Endothelial cell of umbilical vein (primary cell): ENCODE results near the gene CDK19. TPM values are rescaled to one million over a fixed set of nuclear protein-coding genes. Genes with fewer than 3 reads are reported as not detected.

ENCODE experiments used
- BruUV-seq: library from RNA; stranded (reverse); fragments of 400-500 nt; replicated peaks from 2 replicates; lab custom pipeline; 2021; lab: Mats Ljungman, UMichigan
- CTCF ChIA-PET: fragments of 300-600, 350-600 bp; sonication (Branson Sonifier 250); formaldehyde crosslinking; loops from one replicate; lab custom pipeline; 2021; ENCODE audit warnings: antibody characterized with exemption, inconsistent platforms; lab: Charles Lee
- POLR2A ChIA-PET: fragments of 300-600, 350-600 bp; sonication (Branson Sonifier 250); formaldehyde crosslinking; loops from one replicate; lab custom pipeline; 2021; ENCODE audit warnings: antibody characterized with exemption, inconsistent platforms; lab: Charles Lee
- DNase-seq: peaks from one replicate; pipeline ENCODE4 v3.0.0-alpha.2; 2011; ENCODE audit warnings: low read depth, low spot score
- FAIRE-seq: peaks from 2 replicates; lab custom pipeline; 2011; peaks lifted over from hg19 to GRCh38; lab: Jason Lieb, UNC
- H2AFZ ChIP-seq: 2 replicates; pipeline ENCODE4 v1.6.0; 2012; ENCODE audit warnings: low read depth, low read length, control low read depth, inconsistent platforms
- H3K27ac ChIP-seq: 2 replicates; pipeline ENCODE4 v1.5.1; 2011; ENCODE audit warnings: low read depth, mild to moderate bottlenecking, control low read depth, low read length, moderate library complexity; ENCODE audit not compliant: insufficient read depth
- H3K27me3 ChIP-seq, 2 experiments: 2 replicates each; pipeline versions ENCODE4 v1.6.0 to v1.6.1; 2011; ENCODE audit warnings: low read length in 2 of 2, mixed read lengths in 1 of 2; ENCODE audit not compliant: control insufficient read depth in 2 of 2, insufficient read depth in 2 of 2
- H3K36me3 ChIP-seq, 2 experiments: 2 replicates in 1 of 2; 3 replicates in 1 of 2; pipeline ENCODE4 v1.5.1; 2011; ENCODE audit warnings: low read length in 2 of 2, mild to moderate bottlenecking in 1 of 2, moderate library complexity in 1 of 2; ENCODE audit not compliant: control insufficient read depth in 2 of 2, insufficient read depth in 2 of 2; ENCODE audit errors: extremely low read depth in 1 of 2
- H3K4me1 ChIP-seq: 3 replicates; pipeline ENCODE4 v1.5.1; 2011; ENCODE audit warnings: mild to moderate bottlenecking, low read length; ENCODE audit not compliant: control insufficient read depth, insufficient read depth; ENCODE audit errors: extremely low read depth
- H3K4me2 ChIP-seq: 2 replicates; pipeline ENCODE4 v1.6.1; 2011; ENCODE audit warnings: low read length, control low read depth, mixed read lengths; ENCODE audit not compliant: insufficient read depth
- H3K4me3 ChIP-seq, 3 experiments: fragments of 200-600 bp in 1 of 3; sonication (generic), shearing (Covaris generic) in 1 of 3; replicated peaks in 1 of 3; 2 replicates each; pipeline ENCODE4 v1.5.1; 2011 to 2016; ENCODE audit warnings: control low read depth in 3 of 3, low read length in 3 of 3, mild to moderate bottlenecking in 2 of 3, inconsistent platforms in 1 of 3, low read depth in 1 of 3, moderate library complexity in 1 of 3; ENCODE audit not compliant: insufficient read depth in 1 of 3
- H3K79me2 ChIP-seq: 2 replicates; pipeline ENCODE4 v1.6.0; 2012; ENCODE audit warnings: low read length, inconsistent platforms; ENCODE audit not compliant: control insufficient read depth, insufficient read depth
- H3K9ac ChIP-seq: replicated peaks from 2 replicates; pipeline ENCODE3; 2011; ENCODE audit warnings: low read length, control low read depth; ENCODE audit not compliant: insufficient read depth; ENCODE audit errors: extremely low read depth
- H3K9me1 ChIP-seq: replicated peaks from 3 replicates; pipeline ENCODE4 v1.6.0; 2011; ENCODE audit warnings: mild to moderate bottlenecking, low read length; ENCODE audit not compliant: control insufficient read depth, insufficient read depth; ENCODE audit errors: extremely low read depth
- H3K9me3 ChIP-seq: replicated peaks from 2 replicates; pipeline ENCODE4 v1.5.1; 2012; ENCODE audit warnings: low read length, inconsistent platforms; ENCODE audit not compliant: control insufficient read depth, insufficient read depth
- H4K20me1 ChIP-seq: replicated peaks from 2 replicates; pipeline ENCODE3; 2011; ENCODE audit warnings: mild to moderate bottlenecking, low read length; ENCODE audit not compliant: control insufficient read depth, insufficient read depth; ENCODE audit errors: extremely low read depth
- EZH2 ChIP-seq: IDR thresholded peaks from 2 replicates; pipeline ENCODE4 v1.6.1; 2012; ENCODE audit warnings: borderline replicate concordance, low read depth, mild to moderate bottlenecking, moderate library complexity, low read length, inconsistent platforms; ENCODE audit not compliant: severe bottlenecking
- FOS ChIP-seq: IDR thresholded peaks from 2 replicates; pipeline ENCODE4 v1.6.1; 2011; ENCODE audit warnings: mild to moderate bottlenecking, low read length, moderate library complexity, borderline replicate concordance; ENCODE audit not compliant: insufficient read depth
- GATA2 ChIP-seq: IDR thresholded peaks from 2 replicates; pipeline ENCODE4 v1.7.0; 2011; ENCODE audit warnings: low read depth, mild to moderate bottlenecking, moderate library complexity, mixed read lengths, low read length; ENCODE audit not compliant: insufficient read length, insufficient read depth
- JUN ChIP-seq: IDR thresholded peaks from 2 replicates; pipeline ENCODE4 v1.6.1; 2011; ENCODE audit warnings: borderline replicate concordance, low read depth; ENCODE audit not compliant: insufficient read length, insufficient read depth
- MAX ChIP-seq: IDR thresholded peaks from 2 replicates; pipeline ENCODE4 v1.6.1; 2011; ENCODE audit not compliant: insufficient read depth, insufficient read length
- MYC ChIP-seq: IDR thresholded peaks from one replicate; pipeline ENCODE4 v1.6.1; 2011; ENCODE audit warnings: mild to moderate bottlenecking, low read depth, low read length
- POLR2AphosphoS5 ChIP-seq: IDR thresholded peaks from 2 replicates; pipeline ENCODE4 v1.6.1; 2012; ENCODE audit warnings: low read depth, mild to moderate bottlenecking, control low read depth, low read length, moderate library complexity; ENCODE audit not compliant: insufficient read depth
- dilution Hi-C: fragments of 300-500 bp; cut with MboI; formaldehyde crosslinking; loops from one replicate; pipeline ENCODE4 v1.15.0; 2019; ENCODE audit warnings: low sequenced_read_pairs; ENCODE audit not compliant: extremely low pct_ligation_motif_present
- intact Hi-C: fragments of 100-400 bp; cut with micrococcal nuclease; formaldehyde crosslinking; loops from one replicate; pipeline ENCODE4 v1.10.0; 2022
- polyA plus RNA-seq, 4 experiments: library from polyadenylated mRNA; depleted of rRNA in 3 of 4; stranded (reverse) in 3 of 4; unstranded in 1 of 4; fragments of >200 nt; gene quantifications; 2 replicates each; pipeline versions ENCODE4 v1.2.1 to v1.2.3, GENCODE V29; 2011 to 2012; ENCODE audit warnings: missing spikeins in 1 of 4
- total RNA-seq: library from RNA; stranded (reverse); gene quantifications from 2 replicates; pipeline ENCODE4 v1.2.3, GENCODE V29; 2021
- TF ChIP-seq, protein P1 (sequence below), 2 donors: IDR thresholded peaks; 1 replicate in 1 of 2; 2 replicates in 1 of 2; pipeline ENCODE4 v1.5.1; 2011; ENCODE audit warnings: low read length in 2 of 2, mild to moderate bottlenecking in 2 of 2, moderate library complexity in 2 of 2, control low read depth in 1 of 2, inconsistent platforms in 1 of 2, low read depth in 1 of 2; ENCODE audit not compliant: insufficient read depth in 1 of 2; ENCODE audit errors: extremely low read depth in 1 of 2

CDK19 gene
- total and polyA plus RNA-seq, 2 donors (not counting 3 experiments of a cell fraction or from before 2014, with no cell fraction given): 4.6 to 12.1 TPM

DNA sequence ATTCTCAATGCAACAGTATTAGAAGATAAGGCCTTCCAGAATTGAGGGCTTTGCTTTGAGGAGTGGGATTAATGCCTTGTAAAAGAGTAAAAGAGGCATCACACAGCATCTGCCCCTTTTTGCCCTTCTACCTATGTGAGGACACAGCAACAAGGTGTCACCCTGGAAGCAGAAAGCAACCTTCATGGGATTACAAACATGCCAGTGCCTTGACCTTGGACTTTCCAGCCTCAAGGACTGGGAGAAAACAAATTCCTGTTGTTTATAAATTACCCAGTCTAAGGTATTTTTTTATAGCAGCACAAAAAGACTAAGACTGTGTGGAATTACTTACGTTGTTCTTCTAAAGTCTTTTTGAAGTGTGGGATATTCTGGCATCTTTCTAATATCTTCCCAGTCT is 188.8 kb downstream of the CDK19 start:
- H2AFZ ChIP-seq: no peak overlapping the region
- BruUV-seq: no TSS peak
- H3K9ac ChIP-seq: no peak overlapping the region
- H3K9me3 ChIP-seq: no peaks in the 10 kb centered on the region
- no peaks in the 10 kb centered on the region for H3K4me1 ChIP-seq
- no peaks in the 10 kb centered on the region for H3K9me1 ChIP-seq
- no peak for TF ChIP-seq GATA2
- TF ChIP-seq MYC: no peak
- no peaks in the 10 kb centered on the region for H3K79me2 ChIP-seq
- FAIRE-seq: no peak
- DNase-seq: no peak
- H3K4me2 ChIP-seq: no peak overlapping the region
- H3K27me3 ChIP-seq: peaks cover 0 to 2% of the 10 kb centered on the region in 2 experiments
- H3K4me3 ChIP-seq: no peak overlapping the region
- POLR2A ChIA-PET: no interaction called here
- no peaks in the 10 kb centered on the region for H3K36me3 ChIP-seq
- no peaks in the 10 kb centered on the region for H4K20me1 ChIP-seq
- dilution Hi-C loops: no loop called here
- CTCF ChIA-PET: no interaction called here
- intact Hi-C loops: no loop called here
- no peak overlapping the region for H3K27ac ChIP-seq

GRCh38 chr6:110625883-110626282 is 189.4 kb downstream of the CDK19 start:
- peaks cover 0 to 2% of the 10 kb centered on the region in 2 experiments for H3K27me3 ChIP-seq
- DNase-seq: no peak
- H3K36me3 ChIP-seq: no peaks in the 10 kb centered on the region
- no peaks in the 10 kb centered on the region for H3K79me2 ChIP-seq
- no peak for TF ChIP-seq MYC
- no peak for TF ChIP-seq FOS
- TF ChIP-seq EZH2: no peak
- TF ChIP-seq GATA2: no peak
- TF ChIP-seq MAX: no peak
- TF ChIP-seq, protein P1, sequence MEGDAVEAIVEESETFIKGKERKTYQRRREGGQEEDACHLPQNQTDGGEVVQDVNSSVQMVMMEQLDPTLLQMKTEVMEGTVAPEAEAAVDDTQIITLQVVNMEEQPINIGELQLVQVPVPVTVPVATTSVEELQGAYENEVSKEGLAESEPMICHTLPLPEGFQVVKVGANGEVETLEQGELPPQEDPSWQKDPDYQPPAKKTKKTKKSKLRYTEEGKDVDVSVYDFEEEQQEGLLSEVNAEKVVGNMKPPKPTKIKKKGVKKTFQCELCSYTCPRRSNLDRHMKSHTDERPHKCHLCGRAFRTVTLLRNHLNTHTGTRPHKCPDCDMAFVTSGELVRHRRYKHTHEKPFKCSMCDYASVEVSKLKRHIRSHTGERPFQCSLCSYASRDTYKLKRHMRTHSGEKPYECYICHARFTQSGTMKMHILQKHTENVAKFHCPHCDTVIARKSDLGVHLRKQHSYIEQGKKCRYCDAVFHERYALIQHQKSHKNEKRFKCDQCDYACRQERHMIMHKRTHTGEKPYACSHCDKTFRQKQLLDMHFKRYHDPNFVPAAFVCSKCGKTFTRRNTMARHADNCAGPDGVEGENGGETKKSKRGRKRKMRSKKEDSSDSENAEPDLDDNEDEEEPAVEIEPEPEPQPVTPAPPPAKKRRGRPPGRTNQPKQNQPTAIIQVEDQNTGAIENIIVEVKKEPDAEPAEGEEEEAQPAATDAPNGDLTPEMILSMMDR (IDR thresholded peaks at IDR 0.05; ENCODE audit: extremely low read depth in 1 of 2, insufficient read depth in 1 of 2, low read depth in 1 of 2, low read length in 2 of 2): no peak
- TF ChIP-seq POLR2AphosphoS5: no peak
- no peak for TF ChIP-seq JUN
- no peak overlapping the region for H3K27ac ChIP-seq
- H3K9me3 ChIP-seq: no peaks in the 10 kb centered on the region
- no peaks in the 10 kb centered on the region for H3K4me1 ChIP-seq
- H3K4me3 ChIP-seq: no peak overlapping the region
- no peak overlapping the region for H3K9ac ChIP-seq
- no TSS peak for BruUV-seq
- no peak for FAIRE-seq
- H3K9me1 ChIP-seq: no peaks in the 10 kb centered on the region
- ChIA-PET POLR2A (no interaction called here), CTCF (no interaction called here)
- H2AFZ ChIP-seq: no peak overlapping the region
- intact Hi-C loops (no loop called here), dilution Hi-C loops (no loop called here)
- H3K4me2 ChIP-seq: no peak overlapping the region
- H4K20me1 ChIP-seq: no peaks in the 10 kb centered on the region
